Natural killer cell treated with Interleukin-12 subunit alpha and Interleukin-12 subunit beta and Interleukin-15 and Interleukin-18, amount 100 ng/mL, for 72 hours (primary cell): ENCODE measurements around the gene SOX6. TPM values are rescaled to one million over a fixed set of nuclear protein-coding genes. Genes with fewer than 3 reads are reported as not detected.
"Not testable (repeated sequence)": the region's sequence is repeated elsewhere in the genome, so short reads cannot be mapped to it uniquely, and the experiment has no call there.

ENCODE experiments used
- ATAC-seq, 2 donors: fragments of 150-1000 bp; cut with Tn5 transposase in 1 of 2; sonication (Bioruptor Pico), chemical (Tn5 transposase) in 1 of 2; 2 replicates each; pipeline ENCODE4 v1.10.0; 2021
- DNase-seq: peaks from one replicate; pipeline ENCODE4 v3.0.0; 2022; ENCODE audit warnings: low spot score
- H3K27ac Mint-ChIP-seq, 2 donors: 1 replicate in 1 of 2; 2 replicates in 1 of 2; pipeline ENCODE4 v1.8.0; 2022; ENCODE audit warnings: mixed read lengths in 2 of 2, mild to moderate bottlenecking in 1 of 2, moderate library complexity in 1 of 2
- H3K27me3 Mint-ChIP-seq, 2 donors: 1 replicate in 1 of 2; 2 replicates in 1 of 2; pipeline ENCODE4 v1.8.0; 2022; ENCODE audit warnings: mixed read lengths in 2 of 2
- H3K36me3 Mint-ChIP-seq: one replicate; pipeline ENCODE4 v1.8.0; 2022; ENCODE audit warnings: mixed read lengths
- H3K4me1 Mint-ChIP-seq, 2 donors: 1 replicate in 1 of 2; 2 replicates in 1 of 2; pipeline ENCODE4 v1.8.0; 2022; ENCODE audit warnings: low read depth in 2 of 2, mixed read lengths in 2 of 2, mild to moderate bottlenecking in 1 of 2
- H3K4me3 Mint-ChIP-seq: one replicate; pipeline ENCODE4 v1.8.0; 2022; ENCODE audit warnings: mixed read lengths
- H3K9me3 Mint-ChIP-seq: 2 replicates; pipeline ENCODE4 v1.8.0; 2022; ENCODE audit warnings: mixed read lengths
- total RNA-seq, 2 donors: library from RNA; stranded (reverse); gene quantifications; one replicate each; pipeline ENCODE4 v1.2.3, GENCODE V29; 2022

Gene SOX6
- total RNA-seq: not detected

GRCh38 chr11:16356057-16356760 is at the start of gene SOX6:
SOX6 (minus strand) TSS chr11:16356546; CDS start chr11:16341248, 15,298 bp downstream.
- peaks cover 7% of the 10 kb centered on the region for H3K9me3 Mint-ChIP-seq
- no peaks in the 10 kb centered on the region for H3K36me3 Mint-ChIP-seq
- no peak for DNase-seq
- H3K27ac Mint-ChIP-seq: no peak within 1 kb of the TSS
- H3K4me1 Mint-ChIP-seq: no peaks in the 10 kb centered on the region
- ATAC-seq: no peak
- H3K4me3 Mint-ChIP-seq: no peak within 1 kb of the TSS
- H3K27me3 Mint-ChIP-seq: no peaks in the 10 kb centered on the region

GRCh38 chr11:16404781-16405285 is 48.5 kb upstream of the SOX6 start:
- Mint-ChIP-seq H3K4me1 (no peaks in the 10 kb centered on the region), H3K9me3 (peaks cover 3% of the 10 kb centered on the region), H3K27me3 (no peaks in the 10 kb centered on the region), H3K4me3 (no peak overlapping the region), H3K36me3 (no peaks in the 10 kb centered on the region), H3K27ac (no peak overlapping the region)
- DNase-seq (no peak), ATAC-seq (no peak)

- Mint-ChIP-seq H3K9me3 (peaks cover 3% of the 10 kb centered on the region), H3K27ac (no peak overlapping the region), H3K4me1 (no peaks in the 10 kb centered on the region), H3K36me3 (no peaks in the 10 kb centered on the region), H3K4me3 (no peak overlapping the region), H3K27me3 (no peaks in the 10 kb centered on the region)
- no peak for DNase-seq
- ATAC-seq: no peak
Measured at GRCh38 chr11:16403851-16404250, 47.5 kb upstream of the SOX6 start.

- Mint-ChIP-seq H3K27ac (no peak overlapping the region), H3K27me3 (no peaks in the 10 kb centered on the region)
Measured at GRCh38 chr11:16403448-16403803, 47.1 kb upstream of the SOX6 start.

GRCh38 chr11:16402654-16403447 is 46.5 kb upstream of the SOX6 start:
- Mint-ChIP-seq H3K36me3 (no peaks in the 10 kb centered on the region), H3K4me1 (no peaks in the 10 kb centered on the region), H3K27ac (no peak overlapping the region), H3K27me3 (no peaks in the 10 kb centered on the region), H3K4me3 (no peak overlapping the region), H3K9me3 (peaks cover 3% of the 10 kb centered on the region)
- DNase-seq (no peak), ATAC-seq (no peak)

More at GRCh38 chr11:16403448-16403803, 47.1 kb upstream of the SOX6 start:
- Mint-ChIP-seq H3K4me1 (no peaks in the 10 kb centered on the region), H3K4me3 (no peak overlapping the region), H3K36me3 (no peaks in the 10 kb centered on the region), H3K9me3 (peaks cover 3% of the 10 kb centered on the region)
- ATAC-seq (no peak), DNase-seq (no peak)

GRCh38 chr11:16397390-16397789 is 41.0 kb upstream of the SOX6 start:
- Mint-ChIP-seq H3K4me3 (no peak overlapping the region), H3K36me3 (peaks cover 5% of the 10 kb centered on the region), H3K9me3 (no peaks in the 10 kb centered on the region), H3K27me3 (no peaks in the 10 kb centered on the region), H3K27ac (no peak overlapping the region), H3K4me1 (no peaks in the 10 kb centered on the region)
- ATAC-seq: no peak
- no peak for DNase-seq

- no peak overlapping the region for H3K27ac Mint-ChIP-seq
- no peak for ATAC-seq
- peaks cover under 1% of the 10 kb centered on the region for H3K9me3 Mint-ChIP-seq
- H3K4me3 Mint-ChIP-seq: no peak overlapping the region
- peaks cover 7% of the 10 kb centered on the region for H3K36me3 Mint-ChIP-seq
- DNase-seq: no peak
- no peaks in the 10 kb centered on the region for H3K4me1 Mint-ChIP-seq
- no peaks in the 10 kb centered on the region for H3K27me3 Mint-ChIP-seq
Measured at GRCh38 chr11:16395601-16396000, 39.3 kb upstream of the SOX6 start.

- no peaks in the 10 kb centered on the region for H3K27me3 Mint-ChIP-seq
- peaks cover 13% of the 10 kb centered on the region for H3K36me3 Mint-ChIP-seq
- no peaks in the 10 kb centered on the region for H3K4me1 Mint-ChIP-seq
- ATAC-seq (no peak), DNase-seq (no peak)
- H3K27ac Mint-ChIP-seq: no peak overlapping the region
- peaks cover 7% of the 10 kb centered on the region for H3K9me3 Mint-ChIP-seq
- no peak overlapping the region for H3K4me3 Mint-ChIP-seq
Measured at GRCh38 chr11:16394947-16395346, 38.6 kb upstream of the SOX6 start.

- Mint-ChIP-seq H3K9me3 (peaks cover 8% of the 10 kb centered on the region), H3K27ac (no peak overlapping the region), H3K27me3 (no peaks in the 10 kb centered on the region), H3K4me1 (no peaks in the 10 kb centered on the region), H3K36me3 (peaks cover 13% of the 10 kb centered on the region), H3K4me3 (no peak overlapping the region)
- ATAC-seq (no peak), DNase-seq (no peak)
Measured at GRCh38 chr11:16393340-16393739, 37.0 kb upstream of the SOX6 start.

GRCh38 chr11:16392616-16393015 is 36.3 kb upstream of the SOX6 start:
- no peaks in the 10 kb centered on the region for H3K27me3 Mint-ChIP-seq

GRCh38 chr11:16390826-16391225 is 34.5 kb upstream of the SOX6 start:
- H3K27ac Mint-ChIP-seq, H3K4me1 Mint-ChIP-seq, H3K9me3 Mint-ChIP-seq, DNase-seq, ATAC-seq, H3K27me3 Mint-ChIP-seq, H3K4me3 Mint-ChIP-seq: not testable (repeated sequence)
- peaks cover 13% of the 10 kb centered on the region for H3K36me3 Mint-ChIP-seq

More at GRCh38 chr11:16392616-16393015, 36.3 kb upstream of the SOX6 start:
- Mint-ChIP-seq H3K27ac (no peak overlapping the region), H3K4me3 (no peak overlapping the region), H3K4me1 (no peaks in the 10 kb centered on the region), H3K9me3 (peaks cover 8% of the 10 kb centered on the region), H3K36me3 (peaks cover 13% of the 10 kb centered on the region)
- no peak for DNase-seq
- ATAC-seq: no peak

- ATAC-seq: no peak
- no peaks in the 10 kb centered on the region for H3K27me3 Mint-ChIP-seq
- H3K4me1 Mint-ChIP-seq: no peaks in the 10 kb centered on the region
Measured at GRCh38 chr11:16385099-16385498, 28.8 kb upstream of the SOX6 start.

GRCh38 chr11:16382638-16383380 is 26.5 kb upstream of the SOX6 start:
- ATAC-seq (no peak), DNase-seq (no peak)
- no peak overlapping the region for H3K4me3 Mint-ChIP-seq
- H3K9me3 Mint-ChIP-seq: no peaks in the 10 kb centered on the region
- H3K4me1 Mint-ChIP-seq: no peaks in the 10 kb centered on the region
- no peak overlapping the region for H3K27ac Mint-ChIP-seq
- H3K27me3 Mint-ChIP-seq: no peaks in the 10 kb centered on the region
- H3K36me3 Mint-ChIP-seq: no peaks in the 10 kb centered on the region

More at GRCh38 chr11:16385099-16385498, 28.8 kb upstream of the SOX6 start:
- no peak for DNase-seq
- H3K36me3 Mint-ChIP-seq: peaks cover 2% of the 10 kb centered on the region
- H3K9me3 Mint-ChIP-seq: peaks cover 2% of the 10 kb centered on the region
- H3K4me3 Mint-ChIP-seq: no peak overlapping the region
- no peak overlapping the region for H3K27ac Mint-ChIP-seq

- Mint-ChIP-seq H3K27ac (no peak overlapping the region), H3K4me3 (no peak overlapping the region), H3K36me3 (no peaks in the 10 kb centered on the region), H3K27me3 (no peaks in the 10 kb centered on the region), H3K4me1 (no peaks in the 10 kb centered on the region), H3K9me3 (no peaks in the 10 kb centered on the region)
- DNase-seq (no peak), ATAC-seq (no peak)
Measured at GRCh38 chr11:16382186-16382585, 25.8 kb upstream of the SOX6 start.
